Neural cell (in vitro differentiated cells): Measurements from ENCODE around the gene FCGR3B.
"Not testable (repeated sequence)": the region's sequence is repeated elsewhere in the genome, so short reads cannot be mapped to it uniquely, and the experiment has no call there.

Experiments used
- EP300 ChIP-seq: fragments of 450-650 bp; conservative IDR thresholded peaks from 2 replicates; pipeline ENCODE4 v1.6.1; 2014; ENCODE audit warnings: antibody characterized with exemption, mild to moderate bottlenecking, moderate library complexity; ENCODE audit not compliant: poor library complexity, severe bottlenecking
- EZH2 ChIP-seq: fragments of 200-600, 300-800 bp; shearing (Covaris generic), sonication (generic); IDR thresholded peaks from 2 replicates; pipeline ENCODE4 v1.6.1; 2014; ENCODE audit warnings: antibody characterized with exemption, low read length, borderline replicate concordance, mild to moderate bottlenecking; ENCODE audit not compliant: insufficient read depth, poor library complexity, severe bottlenecking
- MXI1 ChIP-seq: fragments of 450-650 bp; conservative IDR thresholded peaks from 2 replicates; pipeline ENCODE4 v1.6.1; 2014; ENCODE audit warnings: antibody characterized with exemption, mild to moderate bottlenecking; ENCODE audit not compliant: poor library complexity, severe bottlenecking
- POLR2AphosphoS5 ChIP-seq: IDR thresholded peaks from 2 replicates; pipeline ENCODE4 v1.6.1; 2012
- RAD21 ChIP-seq: fragments of 450-650 bp; conservative IDR thresholded peaks from 2 replicates; pipeline ENCODE4 v1.6.1; 2014; ENCODE audit warnings: antibody characterized with exemption, mild to moderate bottlenecking, moderate library complexity
- SMC3 ChIP-seq: fragments of 450-650 bp; conservative IDR thresholded peaks from 2 replicates; pipeline ENCODE4 v1.6.1; 2014; ENCODE audit warnings: antibody characterized with exemption, mild to moderate bottlenecking, moderate library complexity; ENCODE audit not compliant: poor library complexity
- TAF1 ChIP-seq: IDR thresholded peaks from 2 replicates; pipeline ENCODE4 v1.6.1; 2012; ENCODE audit warnings: low read depth
- TF ChIP-seq, protein P1 (sequence below): fragments of 450-650 bp; IDR thresholded peaks from 2 replicates; pipeline ENCODE4 v1.5.1; 2014; ENCODE audit warnings: antibody characterized with exemption, mild to moderate bottlenecking, moderate library complexity; ENCODE audit not compliant: poor library complexity, severe bottlenecking
- TF ChIP-seq, protein P2 (sequence below): IDR thresholded peaks from 2 replicates; pipeline ENCODE4 v1.6.1; 2012; ENCODE audit warnings: borderline replicate concordance

DNA sequence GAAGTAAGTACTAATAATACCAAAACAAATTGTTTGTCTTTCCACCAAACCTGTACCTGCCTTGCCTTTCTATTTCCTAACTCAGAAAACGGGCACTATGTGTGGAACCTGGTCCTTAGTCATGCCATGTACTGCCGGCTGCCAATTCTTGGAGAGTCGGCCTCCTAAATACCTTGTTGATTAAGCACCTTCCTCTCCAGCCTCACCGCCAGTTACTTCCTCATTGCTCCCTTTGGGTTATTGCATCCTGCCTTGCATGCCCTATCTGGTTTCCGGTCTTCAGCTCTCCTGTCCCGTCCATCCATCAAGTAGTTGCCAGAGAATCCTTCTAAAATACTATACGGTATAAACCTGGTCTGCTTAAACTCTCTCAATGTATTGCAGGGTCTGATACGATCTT is 8.9 kb downstream of the FCGR3B start:
- TF ChIP-seq, protein P1, sequence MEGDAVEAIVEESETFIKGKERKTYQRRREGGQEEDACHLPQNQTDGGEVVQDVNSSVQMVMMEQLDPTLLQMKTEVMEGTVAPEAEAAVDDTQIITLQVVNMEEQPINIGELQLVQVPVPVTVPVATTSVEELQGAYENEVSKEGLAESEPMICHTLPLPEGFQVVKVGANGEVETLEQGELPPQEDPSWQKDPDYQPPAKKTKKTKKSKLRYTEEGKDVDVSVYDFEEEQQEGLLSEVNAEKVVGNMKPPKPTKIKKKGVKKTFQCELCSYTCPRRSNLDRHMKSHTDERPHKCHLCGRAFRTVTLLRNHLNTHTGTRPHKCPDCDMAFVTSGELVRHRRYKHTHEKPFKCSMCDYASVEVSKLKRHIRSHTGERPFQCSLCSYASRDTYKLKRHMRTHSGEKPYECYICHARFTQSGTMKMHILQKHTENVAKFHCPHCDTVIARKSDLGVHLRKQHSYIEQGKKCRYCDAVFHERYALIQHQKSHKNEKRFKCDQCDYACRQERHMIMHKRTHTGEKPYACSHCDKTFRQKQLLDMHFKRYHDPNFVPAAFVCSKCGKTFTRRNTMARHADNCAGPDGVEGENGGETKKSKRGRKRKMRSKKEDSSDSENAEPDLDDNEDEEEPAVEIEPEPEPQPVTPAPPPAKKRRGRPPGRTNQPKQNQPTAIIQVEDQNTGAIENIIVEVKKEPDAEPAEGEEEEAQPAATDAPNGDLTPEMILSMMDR: not testable (repeated sequence)
- not testable (repeated sequence) for TF ChIP-seq TAF1, EP300, EZH2, POLR2AphosphoS5, RAD21, SMC3, MXI1
- TF ChIP-seq, protein P2, sequence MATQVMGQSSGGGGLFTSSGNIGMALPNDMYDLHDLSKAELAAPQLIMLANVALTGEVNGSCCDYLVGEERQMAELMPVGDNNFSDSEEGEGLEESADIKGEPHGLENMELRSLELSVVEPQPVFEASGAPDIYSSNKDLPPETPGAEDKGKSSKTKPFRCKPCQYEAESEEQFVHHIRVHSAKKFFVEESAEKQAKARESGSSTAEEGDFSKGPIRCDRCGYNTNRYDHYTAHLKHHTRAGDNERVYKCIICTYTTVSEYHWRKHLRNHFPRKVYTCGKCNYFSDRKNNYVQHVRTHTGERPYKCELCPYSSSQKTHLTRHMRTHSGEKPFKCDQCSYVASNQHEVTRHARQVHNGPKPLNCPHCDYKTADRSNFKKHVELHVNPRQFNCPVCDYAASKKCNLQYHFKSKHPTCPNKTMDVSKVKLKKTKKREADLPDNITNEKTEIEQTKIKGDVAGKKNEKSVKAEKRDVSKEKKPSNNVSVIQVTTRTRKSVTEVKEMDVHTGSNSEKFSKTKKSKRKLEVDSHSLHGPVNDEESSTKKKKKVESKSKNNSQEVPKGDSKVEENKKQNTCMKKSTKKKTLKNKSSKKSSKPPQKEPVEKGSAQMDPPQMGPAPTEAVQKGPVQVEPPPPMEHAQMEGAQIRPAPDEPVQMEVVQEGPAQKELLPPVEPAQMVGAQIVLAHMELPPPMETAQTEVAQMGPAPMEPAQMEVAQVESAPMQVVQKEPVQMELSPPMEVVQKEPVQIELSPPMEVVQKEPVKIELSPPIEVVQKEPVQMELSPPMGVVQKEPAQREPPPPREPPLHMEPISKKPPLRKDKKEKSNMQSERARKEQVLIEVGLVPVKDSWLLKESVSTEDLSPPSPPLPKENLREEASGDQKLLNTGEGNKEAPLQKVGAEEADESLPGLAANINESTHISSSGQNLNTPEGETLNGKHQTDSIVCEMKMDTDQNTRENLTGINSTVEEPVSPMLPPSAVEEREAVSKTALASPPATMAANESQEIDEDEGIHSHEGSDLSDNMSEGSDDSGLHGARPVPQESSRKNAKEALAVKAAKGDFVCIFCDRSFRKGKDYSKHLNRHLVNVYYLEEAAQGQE: not testable (repeated sequence)
